HG02678 (cell line): Measurements from ENCODE around the gene CLDND1.

Experiments
- ATAC-seq: cut with Tn5 transposase; IDR thresholded peaks from one replicate; pipeline ENCODE4 v1.9.1; 2021; ENCODE audit warnings: mild to moderate bottlenecking, moderate library complexity; ENCODE audit not compliant: unreplicated experiment

The CLDND1 gene

GRCh38 chr3:98552232-98553020 lies 29.7 kb upstream of the CLDND1 start:
- ATAC-seq, result no peak

DNA sequence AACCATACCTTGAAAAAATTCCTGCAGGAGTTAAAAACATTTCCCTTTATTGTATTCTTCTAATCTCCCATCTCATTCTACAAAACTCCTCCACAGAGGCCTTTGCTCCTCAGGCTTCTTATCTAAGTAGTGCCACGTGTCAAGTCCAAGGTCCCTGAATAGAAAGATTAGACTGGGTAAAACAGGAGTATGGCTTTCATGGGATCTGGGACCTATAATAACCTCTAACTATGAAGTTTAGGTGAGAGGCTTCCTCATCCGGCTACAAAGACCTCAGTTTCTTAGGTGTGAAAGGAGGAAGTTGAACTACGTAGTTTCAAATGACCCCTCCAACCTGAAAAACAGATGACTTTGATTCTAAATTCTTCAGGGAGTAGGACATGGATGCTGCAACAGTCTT lies 29.1 kb upstream of the CLDND1 start:
- ATAC-seq, result no peak

GRCh38 chr3:98551236-98551635 lies 28.5 kb upstream of the CLDND1 start:
- ATAC-seq, result no peak

- ATAC-seq, result no peak
Measured at GRCh38 chr3:98550833-98551232, 28.1 kb upstream of the CLDND1 start.

GRCh38 chr3:98548544-98548943 lies 25.8 kb upstream of the CLDND1 start:
- no peak for ATAC-seq

GRCh38 chr3:98545940-98546339 lies 23.2 kb upstream of the CLDND1 start:
- ATAC-seq, result peak; percentile 50

DNA sequence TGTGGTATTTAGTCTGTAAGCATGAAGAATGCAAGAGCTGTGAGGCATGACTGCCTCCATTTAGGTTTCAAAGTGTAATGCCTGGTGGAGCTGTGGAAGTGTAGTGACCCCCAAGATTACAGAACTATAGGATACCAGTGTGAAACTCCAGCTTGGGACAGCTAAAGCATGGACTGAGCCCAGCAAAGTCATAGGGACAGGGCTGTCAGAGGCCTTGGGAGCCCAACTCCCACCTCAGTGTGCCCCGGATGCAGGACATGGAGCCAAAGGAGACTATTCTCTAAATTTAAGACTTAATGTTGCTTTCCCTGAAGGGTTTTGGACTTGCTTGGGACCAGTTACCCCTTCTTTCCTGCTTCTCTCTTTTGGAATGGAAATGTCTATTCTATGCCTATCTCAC lies 19.9 kb upstream of the CLDND1 start:
- no peak for ATAC-seq

DNA sequence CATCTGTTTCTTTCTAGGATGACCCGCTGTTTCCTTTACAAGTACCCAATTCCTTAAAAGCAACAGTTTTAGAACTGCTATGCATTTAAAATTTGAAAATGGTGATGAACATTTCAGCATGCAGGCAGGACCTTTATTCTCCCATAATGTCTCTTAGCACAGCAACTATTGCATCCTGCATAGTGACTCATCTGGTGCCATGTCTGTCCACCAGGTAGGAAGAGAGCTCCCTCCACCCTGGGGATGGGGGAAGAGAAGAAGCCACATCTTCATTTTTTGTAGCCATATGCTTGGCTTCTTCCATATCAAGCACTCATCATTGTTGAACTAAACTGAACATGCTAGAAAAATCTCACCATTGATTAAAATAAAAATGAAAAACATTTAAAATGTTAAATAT lies 19.0 kb upstream of the CLDND1 start:
- no peak for ATAC-seq

DNA sequence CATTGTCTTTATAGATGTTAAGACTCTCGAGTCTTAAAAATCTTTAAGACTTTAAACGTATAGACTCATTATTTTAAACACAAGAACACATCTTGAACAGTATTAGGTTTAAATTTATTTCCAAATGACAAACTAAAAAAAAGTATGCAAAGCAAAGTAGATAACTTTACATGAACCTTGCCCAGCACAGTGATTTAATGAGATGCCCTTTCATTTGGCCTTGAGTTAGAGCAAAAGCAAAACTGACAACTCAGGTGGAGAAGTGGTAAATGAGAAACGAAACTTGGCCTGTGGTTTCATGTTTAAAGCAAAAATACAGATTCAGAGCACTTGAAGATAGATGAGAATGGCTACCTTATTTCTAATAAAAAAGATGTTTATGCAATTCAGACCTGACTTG lies 17.6 kb upstream of the CLDND1 start:
- peak; percentile 44 for ATAC-seq

DNA sequence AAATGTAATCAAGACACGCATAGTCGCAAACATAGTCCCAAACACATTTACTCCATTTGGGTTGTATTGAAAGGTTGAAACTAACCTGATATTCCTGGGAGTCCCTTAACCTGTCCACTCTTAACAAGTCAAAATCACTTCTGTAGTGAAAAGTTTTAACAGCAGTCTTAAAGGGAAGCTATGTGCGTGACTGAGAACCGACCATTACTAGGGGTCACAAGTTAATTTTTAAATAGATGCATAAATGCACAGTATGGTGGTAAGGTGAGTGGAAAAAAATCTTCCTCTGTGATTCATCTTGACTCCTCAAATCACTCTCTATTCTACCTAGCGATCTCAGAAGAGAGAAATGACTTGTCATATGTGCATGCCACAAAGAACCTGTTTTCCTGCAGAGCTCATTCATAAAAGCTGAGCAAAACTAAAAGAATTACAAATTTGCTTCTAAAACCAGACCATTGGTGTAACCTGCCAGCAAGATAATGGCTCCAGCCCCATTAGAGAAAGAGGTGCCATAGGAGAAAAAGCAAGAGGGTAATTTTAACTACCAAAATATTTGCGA lies 13.8 kb upstream of the CLDND1 start:
- peak; percentile 71 for ATAC-seq

DNA sequence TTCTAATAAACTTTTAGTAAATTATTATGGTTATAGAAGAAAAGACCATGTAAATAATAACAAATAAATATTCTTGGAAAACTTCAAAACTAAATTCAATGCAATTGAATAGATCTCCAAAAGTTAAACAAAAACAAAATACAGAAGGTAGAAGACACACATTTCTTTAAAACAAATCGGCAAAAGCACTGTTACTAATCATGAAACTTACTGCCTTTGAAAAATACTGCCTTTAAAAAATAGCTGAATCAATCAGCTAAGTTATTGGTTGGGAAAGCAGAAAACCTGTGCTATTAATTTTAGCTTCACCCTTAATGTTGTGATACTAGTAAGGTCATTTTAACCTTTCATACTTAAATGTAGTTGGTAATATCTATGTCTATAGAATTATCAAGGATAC lies 12.0 kb upstream of the CLDND1 start:
- no peak for ATAC-seq

DNA sequence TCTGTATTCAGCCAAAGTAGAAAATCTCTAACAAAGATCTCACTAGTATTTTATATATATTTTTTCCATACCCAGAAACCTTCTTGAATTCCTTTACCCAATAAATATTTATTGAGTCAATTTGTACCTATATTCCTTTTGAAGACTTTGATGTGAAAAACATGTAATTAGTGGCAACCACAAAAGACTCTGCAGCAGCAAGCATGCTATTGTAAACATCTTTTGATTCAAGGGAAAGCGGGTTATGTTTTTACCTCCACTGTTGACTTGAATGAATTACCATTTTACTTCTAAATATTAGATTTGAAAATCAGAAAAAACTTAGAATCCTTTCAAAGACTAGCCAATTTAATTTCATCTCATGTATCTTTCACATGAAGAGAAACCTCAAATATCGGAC lies 11.5 kb upstream of the CLDND1 start:
- no peak for ATAC-seq

- no peak for ATAC-seq
Measured at GRCh38 chr3:98532709-98533571, 10.2 kb upstream of the CLDND1 start.

- no peak for ATAC-seq
Measured at GRCh38 chr3:98532275-98532637, 9.6 kb upstream of the CLDND1 start.

GRCh38 chr3:98531622-98532274 lies 9.0 kb upstream of the CLDND1 start, which contains the start of gene GPR15:
TSS of gene GPR15 (plus strand) at chr3:98531978. CDS start at chr3:98532034, 56 bp downstream.
- ATAC-seq, result peak; percentile 34

DNA sequence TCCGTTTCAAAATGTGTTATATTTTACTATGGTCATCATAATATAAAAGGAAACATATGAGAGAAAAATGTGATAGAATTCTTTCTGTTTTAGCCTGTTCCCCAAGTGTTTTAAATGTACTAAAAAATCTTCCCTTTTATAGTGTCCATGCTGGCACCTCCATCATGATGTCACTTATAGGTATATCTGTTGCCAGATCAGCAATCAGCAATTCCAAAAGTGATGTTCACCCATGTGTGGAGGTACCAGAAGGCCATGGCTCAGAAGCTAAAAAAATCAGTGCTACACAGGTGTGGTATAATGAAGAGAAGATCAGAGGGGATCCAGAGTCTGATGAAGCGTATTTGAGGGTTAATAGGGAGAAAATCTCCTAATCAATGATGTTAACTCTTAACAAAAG lies 8.0 kb upstream of the CLDND1 start:
- no peak for ATAC-seq

DNA sequence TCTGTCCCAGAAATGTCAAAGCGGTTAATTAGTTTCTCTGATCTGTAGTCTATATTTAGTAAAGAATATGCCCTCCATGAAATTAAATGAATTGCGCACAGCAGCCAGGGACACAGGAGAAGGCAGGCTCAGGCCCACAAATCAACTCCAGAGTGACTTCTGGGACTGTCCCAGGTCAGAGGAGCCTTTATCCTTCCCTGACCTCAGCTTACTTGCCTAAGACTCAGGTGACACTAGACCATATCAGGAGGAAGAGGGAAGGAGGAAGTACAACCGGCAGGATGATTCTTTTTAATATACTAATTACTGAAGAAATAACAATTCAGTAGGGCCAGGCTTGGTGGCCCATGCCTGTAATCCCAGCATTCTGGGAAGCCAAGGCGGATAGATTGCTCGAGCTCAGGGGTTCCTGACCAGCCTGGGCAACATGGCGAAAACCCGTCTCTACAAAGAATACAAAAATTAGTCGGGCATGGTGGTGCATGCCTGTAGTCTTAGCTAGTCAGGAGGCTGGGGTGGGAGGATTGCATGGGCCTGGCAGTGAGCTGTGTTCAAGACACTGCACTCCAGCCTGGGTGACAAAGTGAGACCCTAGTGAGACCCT lies 7.3 kb upstream of the CLDND1 start:
- no peak for ATAC-seq

DNA sequence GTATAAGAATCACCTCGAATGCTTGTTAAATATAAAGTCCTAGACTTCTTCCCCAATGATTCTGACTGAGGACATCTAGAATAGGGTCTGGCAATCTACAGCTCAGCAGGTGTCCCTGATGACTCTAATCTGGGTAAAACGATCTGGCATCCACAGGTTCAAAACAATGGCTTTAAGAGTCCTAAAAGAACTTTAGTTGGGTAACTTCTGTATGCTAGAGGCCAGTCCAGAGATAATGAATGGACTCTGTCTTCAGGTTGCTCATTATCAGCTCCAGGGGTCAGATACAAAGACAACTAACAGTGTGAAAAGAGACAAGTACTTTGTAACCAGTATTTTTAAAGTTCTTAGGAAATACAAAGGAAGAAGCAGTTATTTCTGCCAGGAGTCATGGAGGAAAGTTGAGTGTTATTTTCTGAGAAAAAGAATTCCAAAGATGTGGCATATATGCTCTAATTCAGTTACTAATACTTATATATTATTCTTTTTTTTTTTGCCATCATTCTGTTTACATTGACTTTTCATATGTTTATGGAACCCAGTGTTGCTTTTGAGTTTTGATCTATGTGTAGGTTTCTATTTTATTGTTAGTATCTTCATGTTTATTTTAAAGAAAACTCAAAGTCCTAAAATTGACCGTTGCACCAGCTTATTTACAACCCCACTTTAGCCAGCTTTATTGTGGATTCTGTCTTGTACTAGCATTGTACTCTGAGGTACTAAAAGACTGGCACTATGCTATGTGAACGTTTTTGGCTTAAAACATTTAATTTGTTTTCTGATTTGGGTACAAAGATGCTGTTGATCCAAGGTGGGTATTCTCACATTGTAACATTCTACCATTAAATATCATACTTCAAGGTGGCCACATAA lies 6.0 kb upstream of the CLDND1 start:
- no peak for ATAC-seq

DNA sequence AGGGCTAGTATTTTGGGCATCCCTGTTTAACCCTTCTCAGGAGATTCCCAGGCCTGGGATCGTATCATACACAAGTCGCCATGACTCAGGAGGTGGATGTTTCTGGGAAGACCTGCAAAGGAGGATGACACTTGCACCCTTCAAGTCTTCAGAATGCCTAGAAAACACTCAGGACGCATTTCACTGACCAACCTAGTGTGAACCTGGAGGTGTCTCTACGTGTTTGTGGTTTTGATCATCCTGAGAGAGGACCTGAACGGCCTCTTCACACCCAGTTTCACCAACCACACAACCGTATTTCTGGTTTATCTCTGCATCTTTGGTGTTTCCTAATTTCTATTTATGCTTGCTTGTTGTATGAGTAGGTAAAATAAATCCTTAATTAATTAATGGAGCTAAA lies 2.8 kb upstream of the CLDND1 start:
- no peak for ATAC-seq
